OCI-LY3 (cell line): ENCODE measurements around the gene OR1F1.
"Not testable (repeated sequence)": the region's sequence is repeated elsewhere in the genome, so short reads cannot be mapped to it uniquely, and the experiment has no call there.

Experiments
- H2AFZ ChIP-seq: fragments of 200-600, 300-600 bp; shearing (Covaris generic); 2 replicates; pipeline ENCODE4 v1.6.0; 2014; ENCODE audit warnings: antibody characterized with exemption, low read depth, low read length
- H3K27ac ChIP-seq: fragments of 200-600, 300-600 bp; sonication (generic); 2 replicates; pipeline ENCODE4 v1.5.1; 2014; ENCODE audit warnings: mild to moderate bottlenecking, low read length, moderate library complexity, mixed read lengths
- H3K27me3 ChIP-seq: fragments of 200-600, 300-600 bp; sonication (generic); 2 replicates; pipeline ENCODE4 v1.6.1; 2014; ENCODE audit warnings: low read depth, low read length, mixed read lengths
- H3K36me3 ChIP-seq: fragments of 200-600, 300-600 bp; sonication (generic); replicated peaks from 2 replicates; pipeline ENCODE3; 2014; ENCODE audit warnings: low read depth, low read length, mixed read lengths
- H3K4me1 ChIP-seq: fragments of 300-600, 200-600 bp; sonication (generic); 2 replicates; pipeline ENCODE4 v1.6.1; 2014; ENCODE audit warnings: low read length, mixed read lengths
- H3K4me2 ChIP-seq: fragments of 200-600, 300-600 bp; sonication (generic); 2 replicates; pipeline ENCODE4 v1.6.1; 2014; ENCODE audit warnings: low read length, mixed read lengths
- H3K4me3 ChIP-seq: fragments of 300-600, 200-600 bp; sonication (generic); 2 replicates; pipeline ENCODE4 v1.5.1; 2014; ENCODE audit warnings: antibody characterized with exemption, mild to moderate bottlenecking, low read length, moderate library complexity
- H3K79me2 ChIP-seq: fragments of 300-600, 200-600 bp; shearing (Covaris generic); 2 replicates; pipeline ENCODE4 v1.6.1; 2014; ENCODE audit warnings: mild to moderate bottlenecking, low read length, mixed read lengths
- H3K9ac ChIP-seq: fragments of 300-600, 200-600 bp; shearing (Covaris generic); 2 replicates; pipeline ENCODE4 v1.6.0; 2014; ENCODE audit warnings: mild to moderate bottlenecking, low read length, moderate library complexity
- H3K9me3 ChIP-seq: fragments of 200-600, 300-600 bp; shearing (Covaris generic); 2 replicates; pipeline ENCODE4 v1.6.1; 2014; ENCODE audit warnings: low read length, mixed read lengths; ENCODE audit not compliant: insufficient read depth
- H4K20me1 ChIP-seq: fragments of 200-600, 300-600 bp; sonication (generic); 2 replicates; pipeline ENCODE4 v1.6.1; 2016; ENCODE audit warnings: low read length, mixed read lengths; ENCODE audit not compliant: insufficient read depth
- CTCF ChIP-seq: fragments of 200-600, 300-600 bp; sonication (generic); IDR thresholded peaks from 2 replicates; pipeline ENCODE4 v1.5.1; 2014; ENCODE audit warnings: antibody characterized with exemption, low read length, low read depth
- EZH2phosphoT487 ChIP-seq: fragments of 200-600 bp; shearing (Covaris generic); IDR thresholded peaks from 2 replicates; pipeline ENCODE4 v1.6.1; 2018; ENCODE audit warnings: antibody characterized with exemption, mixed run types, low read depth

Gene OR1F1

DNA sequence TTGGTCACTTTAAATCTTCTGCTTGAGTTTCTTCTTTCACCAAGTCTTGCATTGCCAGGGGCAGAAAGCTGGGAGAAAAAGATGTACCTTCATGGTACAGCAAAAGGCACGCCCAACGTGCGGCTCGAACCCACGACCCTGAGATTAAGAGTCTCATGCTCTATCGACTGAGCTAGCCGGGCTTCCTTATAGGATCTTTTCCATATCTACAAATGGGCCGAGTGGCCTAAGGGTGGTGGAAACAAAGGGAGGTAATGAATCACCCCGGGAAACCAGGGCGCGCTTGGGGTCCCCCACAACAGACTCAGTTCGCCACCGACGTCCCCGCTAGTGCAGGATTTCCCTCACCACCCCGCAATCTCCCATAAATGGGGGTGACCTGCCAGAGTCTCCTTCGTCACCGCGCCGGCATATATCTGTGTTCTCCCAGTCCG lies 7.5 kb upstream of the OR1F1 start:
- H3K27me3 ChIP-seq: peaks cover 10% of the 10 kb centered on the region; the same call in 1 of the 2 replicates
- H3K4me3 ChIP-seq: no peak overlapping the region
- no peaks in the 10 kb centered on the region for H3K9me3 ChIP-seq
- H3K27ac ChIP-seq: no peak overlapping the region
- no peaks in the 10 kb centered on the region for H4K20me1 ChIP-seq
- peaks cover 2% of the 10 kb centered on the region; the same call in 1 of the 2 replicates for H3K4me1 ChIP-seq
- no peak overlapping the region for H3K4me2 ChIP-seq
- no peaks in the 10 kb centered on the region for H3K79me2 ChIP-seq
- TF ChIP-seq CTCF (no peak), EZH2phosphoT487 (no peak)
- H3K36me3 ChIP-seq: no peaks in the 10 kb centered on the region
- H3K9ac ChIP-seq: no peak overlapping the region
- H2AFZ ChIP-seq: no peak overlapping the region

DNA sequence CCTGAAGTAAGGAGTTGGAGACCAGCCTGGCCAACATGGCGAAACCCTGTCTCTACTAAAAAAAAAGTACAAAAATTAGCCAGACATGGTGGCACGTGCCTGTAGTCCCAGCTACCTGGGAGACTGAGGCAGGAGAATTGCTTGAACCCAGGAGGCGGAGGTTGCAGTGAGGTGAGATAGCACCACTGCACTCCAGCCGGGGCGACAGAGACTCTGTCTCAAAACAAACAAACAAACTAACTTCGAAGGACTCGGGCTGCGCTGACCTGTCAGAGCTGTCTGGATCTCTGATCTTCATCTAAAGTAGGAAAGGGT lies 5.8 kb upstream of the OR1F1 start:
- not testable (repeated sequence) for H3K79me2 ChIP-seq, H2AFZ ChIP-seq, H4K20me1 ChIP-seq, H3K9ac ChIP-seq, H3K36me3 ChIP-seq, H3K27ac ChIP-seq, H3K27me3 ChIP-seq, H3K4me1 ChIP-seq, H3K4me2 ChIP-seq, H3K9me3 ChIP-seq, H3K4me3 ChIP-seq

- H4K20me1 ChIP-seq: no peaks in the 10 kb centered on the region
- no peaks in the 10 kb centered on the region for H3K79me2 ChIP-seq
- no peak overlapping the region for H3K4me2 ChIP-seq
- H3K36me3 ChIP-seq: no peaks in the 10 kb centered on the region
- H3K4me3 ChIP-seq: no peak overlapping the region
- no peak overlapping the region for H3K27ac ChIP-seq
- H3K9ac ChIP-seq: no peak overlapping the region
- no peak for TF ChIP-seq EZH2phosphoT487
- TF ChIP-seq CTCF: no peak
- 0 out of 2 replicates have a peak, but pooled peaks cover 3% of the 10 kb centered on the region for H3K4me1 ChIP-seq
- no peak overlapping the region for H2AFZ ChIP-seq
- no peaks in the 10 kb centered on the region for H3K9me3 ChIP-seq
- peaks cover 10% of the 10 kb centered on the region; the same call in 1 of the 2 replicates for H3K27me3 ChIP-seq
Measured at GRCh38 chr16:3182608-3183444, 5.2 kb upstream of the OR1F1 start.

- H3K9ac ChIP-seq: no peak overlapping the region
- no peak overlapping the region for H3K4me2 ChIP-seq
- H2AFZ ChIP-seq: no peak overlapping the region
- no peak overlapping the region for H3K27ac ChIP-seq
- no peaks in the 10 kb centered on the region for H4K20me1 ChIP-seq
- H3K4me3 ChIP-seq: no peak overlapping the region
- peaks cover 6% of the 10 kb centered on the region; the same call in 1 of the 2 replicates for H3K4me1 ChIP-seq
- TF ChIP-seq CTCF: no peak
- TF ChIP-seq EZH2phosphoT487: no peak
- H3K9me3 ChIP-seq: no peaks in the 10 kb centered on the region
- no peaks in the 10 kb centered on the region for H3K36me3 ChIP-seq
- peaks cover 10% of the 10 kb centered on the region; the same call in 1 of the 2 replicates for H3K27me3 ChIP-seq
- no peaks in the 10 kb centered on the region for H3K79me2 ChIP-seq
Measured at GRCh38 chr16:3183445-3184139, 4.4 kb upstream of the OR1F1 start.
